GM19025 (cell line): ENCODE measurements around the gene ZNF277.
"Not testable (repeated sequence)": the region's sequence is repeated elsewhere in the genome, so short reads cannot be mapped to it uniquely, and the experiment has no call there.

Experiments
- ATAC-seq: cut with Tn5 transposase; IDR thresholded peaks from one replicate; pipeline ENCODE4 v1.9.1; 2021; ENCODE audit warnings: mild to moderate bottlenecking, low read depth, moderate library complexity; ENCODE audit not compliant: unreplicated experiment

Gene ZNF277

DNA sequence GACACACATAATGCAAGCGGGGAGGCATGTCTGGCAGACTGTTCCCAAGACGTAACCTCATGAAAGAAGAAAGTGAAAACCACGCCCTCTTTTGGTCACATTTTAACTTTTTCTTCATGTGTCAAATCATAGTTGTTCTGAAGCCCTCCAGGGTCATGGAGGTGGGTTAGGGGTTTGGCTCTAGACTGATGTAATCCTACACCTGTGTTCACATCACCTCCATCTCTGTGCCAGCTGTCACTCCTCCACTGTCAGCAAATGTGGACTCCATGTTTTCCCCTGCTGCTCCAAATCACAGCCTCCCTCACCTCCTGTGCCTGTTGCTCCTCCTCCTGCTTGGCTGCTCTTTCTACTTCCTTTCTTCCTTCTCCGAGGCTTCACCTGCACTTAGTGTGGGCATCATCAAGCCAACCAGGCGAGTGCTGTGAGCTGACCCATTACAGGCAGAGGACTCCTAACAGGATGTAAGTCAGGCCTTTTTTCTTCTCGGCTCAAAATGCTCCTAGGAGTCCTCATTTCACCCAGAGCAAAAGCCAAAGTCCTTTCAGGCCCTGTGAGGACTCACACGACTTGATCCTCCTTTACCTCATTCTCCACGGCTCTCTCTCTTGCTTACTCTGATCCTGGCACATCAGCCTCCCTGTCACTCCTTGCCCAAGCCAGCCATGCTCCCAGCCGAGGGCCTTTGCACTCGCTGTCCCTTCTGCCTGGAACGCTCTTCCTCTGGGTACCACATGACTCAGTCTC, 177.3 kb downstream of the ZNF277 start:
- ATAC-seq = no peak

DNA sequence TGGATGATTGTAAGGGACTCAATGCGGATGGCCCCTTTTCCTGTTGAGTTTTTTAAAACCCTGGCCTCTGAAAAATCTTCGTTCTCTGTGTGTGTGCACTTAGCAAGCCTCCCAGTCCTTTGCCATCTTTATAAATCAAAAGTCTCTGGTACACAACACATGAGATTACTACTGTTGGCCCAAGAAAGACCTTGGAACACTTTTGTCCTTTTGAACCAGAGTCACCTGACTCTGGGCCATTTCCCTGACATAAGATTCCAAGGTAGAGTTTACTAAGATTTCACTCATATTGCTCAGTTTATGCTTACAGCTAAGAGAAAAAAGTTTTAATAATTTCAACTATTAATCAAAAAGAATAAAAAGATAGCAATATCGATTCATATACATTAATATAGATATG, 179.0 kb downstream of the ZNF277 start:
- no peak for ATAC-seq

DNA sequence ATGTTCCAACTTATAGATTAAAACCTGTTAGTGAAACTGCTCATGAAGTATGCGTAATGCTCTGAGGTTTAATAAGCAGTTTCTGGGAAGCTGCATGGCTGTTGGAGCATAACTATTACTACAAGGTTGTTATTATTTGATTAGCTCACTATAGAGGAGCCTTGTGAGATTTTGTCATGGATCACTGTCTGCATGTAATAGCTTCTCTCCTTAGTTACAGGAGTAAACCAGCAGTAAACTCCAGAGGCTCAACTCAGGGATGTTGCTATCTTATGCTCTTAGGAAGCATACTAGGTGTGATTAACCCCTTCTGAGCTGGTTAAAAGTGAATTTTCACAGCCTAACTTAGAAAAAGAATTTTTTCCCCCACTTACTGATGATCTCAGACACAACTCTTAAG, 180.1 kb downstream of the ZNF277 start:
- no peak for ATAC-seq

GRCh38 chr7:112390167-112390566, 183.7 kb downstream of the ZNF277 start:
- ATAC-seq = no peak

DNA sequence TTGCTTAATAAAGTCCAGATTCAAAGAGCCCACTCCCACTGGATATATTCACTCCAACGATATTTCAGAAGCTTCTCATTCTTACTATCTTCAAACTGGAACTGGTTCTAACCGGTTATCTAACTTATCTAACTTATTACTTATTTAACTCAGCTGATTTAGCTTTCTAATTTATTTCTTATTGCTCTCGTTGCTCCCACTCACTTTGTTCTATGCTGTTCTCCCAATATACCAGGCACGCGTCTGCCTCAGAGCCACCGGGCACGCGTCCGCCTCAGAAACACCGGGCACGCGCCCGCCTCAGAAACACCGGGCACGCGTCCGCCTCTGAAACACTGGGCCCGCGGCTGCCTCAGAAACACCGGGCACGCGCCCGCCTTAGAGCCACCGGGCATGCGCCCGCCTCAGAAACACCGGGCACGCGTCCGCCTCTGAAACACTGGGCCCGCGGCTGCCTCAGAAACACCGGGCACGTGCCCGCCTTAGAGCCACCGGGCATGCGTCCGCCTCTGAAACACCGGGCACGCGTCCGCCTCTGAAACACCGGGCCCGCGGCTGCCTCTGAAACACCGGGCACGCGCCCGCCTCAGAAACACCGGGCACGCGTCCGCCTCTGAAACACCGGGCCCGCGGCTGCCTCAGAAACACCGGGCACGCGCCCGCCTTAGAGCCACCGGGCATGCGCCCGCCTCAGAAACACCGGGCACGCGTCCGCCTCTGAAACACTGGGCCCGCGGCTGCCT, 184.8 kb downstream of the ZNF277 start:
- not testable (repeated sequence) for ATAC-seq

GRCh38 chr7:112391841-112392286, 185.4 kb downstream of the ZNF277 start:
- not testable (repeated sequence) for ATAC-seq
